HG02885 (cell line): Measurements from ENCODE around the gene HNRNPH3.
"Not testable (repeated sequence)": the region's sequence is repeated elsewhere in the genome, so short reads cannot be mapped to it uniquely, and the experiment has no call there.

Source experiments
- ATAC-seq: cut with Tn5 transposase; IDR thresholded peaks from one replicate; pipeline ENCODE4 v1.9.1; 2021; ENCODE audit warnings: mild to moderate bottlenecking; ENCODE audit not compliant: unreplicated experiment, poor library complexity

Gene HNRNPH3

DNA sequence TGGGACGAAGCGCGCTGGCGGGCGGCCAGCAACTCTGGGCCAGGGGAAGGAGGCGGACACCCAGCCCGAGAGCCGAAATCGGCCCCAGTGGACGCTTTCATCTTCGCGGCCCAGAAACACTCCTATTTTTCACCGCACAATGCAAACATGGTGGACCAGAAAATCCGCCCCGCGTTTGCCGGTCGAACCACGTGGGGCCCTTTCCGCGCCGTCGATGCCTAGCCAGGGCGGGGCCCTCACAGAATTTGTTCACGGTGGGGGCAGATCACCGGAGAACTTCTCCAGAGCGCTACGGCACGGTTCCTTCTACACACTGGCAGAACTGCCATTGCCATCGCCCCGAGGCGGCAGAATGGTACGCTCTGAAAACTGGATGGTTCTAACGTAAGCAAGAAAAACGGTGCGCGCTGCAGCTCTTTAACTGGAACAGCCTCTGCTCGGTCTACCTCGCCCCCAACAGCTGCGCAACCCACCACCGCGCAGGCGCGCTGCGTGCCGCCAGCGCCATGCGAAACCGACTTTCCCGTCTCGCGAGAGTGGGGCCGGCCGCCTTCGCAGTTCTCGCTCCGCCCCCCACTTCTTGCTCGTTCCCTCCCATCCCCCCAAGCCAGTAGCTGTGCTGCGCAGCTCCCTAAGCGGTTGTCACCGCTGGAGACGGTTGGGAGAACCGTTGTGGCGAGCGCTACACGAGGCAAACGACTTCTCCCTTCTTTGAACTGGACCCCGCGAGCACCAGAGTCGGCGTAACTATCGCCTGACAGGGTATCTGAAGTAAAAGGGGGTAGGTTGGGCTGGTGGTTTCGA, at the start of gene HNRNPH3:
Gene HNRNPH3, plus strand, starts transcription at position 610 of the 804 bp plus-strand sequence. CDS start 5,158 bp downstream, outside the sequence.
- peak; percentile 82 for ATAC-seq

DNA sequence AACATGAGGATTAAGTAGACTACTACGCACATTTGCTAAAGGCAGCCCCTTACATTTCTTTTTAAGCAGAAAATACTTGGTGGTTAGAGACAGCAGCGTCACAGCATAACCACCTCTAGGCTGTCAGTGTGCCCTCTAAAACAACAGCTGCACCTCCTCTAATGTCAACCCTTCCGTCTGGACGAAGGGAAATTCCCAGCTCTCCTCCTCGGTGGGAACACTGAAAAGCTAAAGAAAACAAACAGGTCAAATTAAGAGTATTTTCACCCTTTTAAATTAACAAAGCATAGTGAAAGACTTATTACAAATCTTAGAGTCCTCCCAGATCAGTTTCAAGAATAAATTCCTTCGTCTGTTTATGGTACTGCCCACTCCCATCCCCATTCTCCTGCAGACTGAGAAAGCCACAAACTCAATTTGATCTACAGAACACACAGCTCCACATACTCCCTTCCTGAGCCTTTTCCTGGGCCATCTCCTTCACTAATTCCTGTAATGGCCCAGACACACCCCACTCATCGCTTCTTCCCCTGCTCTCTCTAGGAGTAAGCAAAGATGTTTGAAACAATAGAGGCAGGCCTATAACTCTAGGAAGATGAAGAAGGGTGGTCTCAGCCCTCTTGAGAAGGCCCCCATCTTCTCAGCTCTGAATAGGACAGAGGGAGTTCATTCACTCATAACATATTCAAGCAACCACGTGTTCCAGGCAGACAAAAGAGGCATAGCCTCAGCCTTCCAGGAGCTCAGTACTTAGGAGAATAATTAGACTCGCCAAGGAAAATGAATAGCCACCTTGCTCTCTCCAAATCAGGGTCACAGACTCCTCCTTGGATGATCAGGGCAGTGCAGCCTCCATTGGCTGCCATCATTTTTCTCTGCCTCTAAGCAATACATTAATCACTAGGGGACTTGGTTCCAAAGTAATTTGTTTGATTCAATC, 47.5 kb upstream of the HNRNPH3 start:
- ATAC-seq: no peak

DNA sequence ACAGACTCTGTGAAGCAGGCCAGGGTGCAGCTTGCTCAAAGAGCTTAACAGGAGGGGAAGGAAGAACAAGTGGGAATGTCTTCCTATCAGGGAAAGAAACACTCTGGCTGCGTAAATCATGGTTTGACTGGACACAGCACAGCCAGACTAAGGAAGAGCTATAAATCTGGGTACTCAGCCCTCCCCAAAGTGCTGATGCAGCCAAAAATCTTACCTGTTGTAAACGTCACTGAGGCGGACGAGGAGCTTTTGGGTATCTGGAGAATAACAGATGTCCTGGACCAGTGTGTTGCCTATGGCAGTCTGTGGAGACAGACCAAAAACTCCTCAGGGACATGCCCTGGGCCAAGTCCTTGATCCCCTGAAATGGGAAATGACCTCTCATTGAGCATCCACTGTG, 43.1 kb upstream of the HNRNPH3 start:
- ATAC-seq: no peak

DNA sequence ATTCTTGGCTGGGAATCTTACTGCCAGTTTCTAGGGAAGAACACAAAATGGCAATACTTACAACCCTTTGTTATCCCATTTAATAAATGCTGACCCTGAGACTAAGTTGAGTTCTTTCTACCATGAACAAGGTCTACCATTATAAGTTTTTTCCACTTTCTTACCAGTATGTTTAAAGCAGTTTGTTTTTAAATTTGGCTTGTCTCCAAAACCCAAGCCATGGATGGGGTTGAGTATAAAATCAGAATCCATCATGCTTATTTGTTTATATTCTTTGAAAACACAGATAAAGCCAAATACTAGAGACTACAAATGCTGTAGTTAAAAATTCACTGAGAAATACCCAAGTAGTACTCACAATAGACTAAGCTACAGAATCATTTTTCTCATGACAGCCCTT, 41.1 kb upstream of the HNRNPH3 start:
- no peak for ATAC-seq

- no peak for ATAC-seq
Measured at GRCh38 chr10:68296843-68297663, 34.8 kb upstream of the HNRNPH3 start.

- no peak for ATAC-seq
Measured at GRCh38 chr10:68301301-68301700, 30.6 kb upstream of the HNRNPH3 start.

DNA sequence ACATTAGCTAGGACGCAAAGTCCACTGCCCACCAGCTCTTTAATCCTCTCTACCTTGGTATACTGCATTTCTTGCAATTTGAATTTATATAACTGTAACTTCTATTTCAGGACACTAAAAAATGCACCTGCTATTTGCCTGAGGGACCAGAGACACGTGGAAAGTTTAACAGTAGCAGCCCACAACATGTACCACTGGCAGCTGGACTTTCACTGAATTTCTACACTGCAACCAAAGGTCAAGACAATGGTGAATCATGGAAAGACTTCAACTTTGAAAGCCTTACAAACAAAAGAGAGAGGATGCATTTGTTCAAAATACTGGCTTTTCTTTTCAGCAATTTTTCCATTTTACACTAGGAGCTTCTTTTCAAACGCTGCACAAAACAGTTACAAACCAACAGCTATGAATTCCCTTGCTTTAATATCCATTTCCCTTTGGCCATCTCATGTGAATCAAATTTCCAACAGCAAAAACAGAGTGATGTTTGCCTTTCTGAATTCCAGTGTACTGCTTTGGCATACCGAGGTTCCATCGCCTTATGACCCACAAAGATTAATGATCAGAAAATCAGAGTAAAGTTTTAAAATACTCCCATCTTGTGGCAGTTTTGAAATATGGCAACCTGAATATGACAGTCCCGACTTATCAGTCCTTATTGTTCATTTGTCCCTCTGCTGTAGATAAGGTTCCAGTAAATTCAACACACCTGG, 29.9 kb upstream of the HNRNPH3 start:
- ATAC-seq: peak; percentile 74

DNA sequence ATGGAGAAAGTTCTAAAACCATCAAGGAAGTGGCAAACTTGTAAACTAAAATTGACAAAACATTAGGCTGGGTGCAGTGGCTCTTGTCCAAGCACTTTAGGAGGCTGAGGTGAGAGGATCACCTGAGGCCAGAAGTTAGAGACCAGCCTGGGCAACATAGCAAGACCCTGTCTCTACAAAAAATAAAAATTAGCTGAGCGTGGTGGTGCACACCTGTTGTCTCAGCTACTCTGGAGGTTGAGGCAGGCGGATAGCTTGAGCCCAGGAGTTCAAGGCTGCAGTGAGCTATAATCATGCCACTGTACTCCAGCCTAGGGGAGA, 29.4 kb upstream of the HNRNPH3 start:
- ATAC-seq: peak; percentile 22

- no peak for ATAC-seq
Measured at GRCh38 chr10:68302871-68303270, 29.0 kb upstream of the HNRNPH3 start.

GRCh38 chr10:68303849-68304412, 27.9 kb upstream of the HNRNPH3 start:
- ATAC-seq: no peak

- no peak for ATAC-seq
Measured at GRCh38 chr10:68305854-68306253, 26.0 kb upstream of the HNRNPH3 start.

DNA sequence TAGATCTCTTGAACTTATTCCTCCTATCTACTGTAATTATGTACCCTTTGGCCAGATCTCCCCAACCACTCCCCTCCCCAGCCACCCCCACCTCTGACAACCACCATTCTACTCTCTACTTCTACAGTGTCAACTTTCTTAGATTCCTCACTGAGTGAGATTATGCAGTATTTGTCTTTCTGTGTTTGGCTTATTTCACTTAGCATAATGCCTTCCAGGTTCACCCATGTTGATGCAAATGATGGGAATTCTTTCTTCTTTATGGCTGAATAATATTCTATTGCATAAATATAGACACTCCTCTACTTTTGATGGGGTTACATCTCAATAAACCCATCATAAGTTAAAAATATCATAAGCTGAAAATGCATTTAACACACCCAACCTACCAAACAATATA, 21.3 kb upstream of the HNRNPH3 start:
- no peak for ATAC-seq

DNA sequence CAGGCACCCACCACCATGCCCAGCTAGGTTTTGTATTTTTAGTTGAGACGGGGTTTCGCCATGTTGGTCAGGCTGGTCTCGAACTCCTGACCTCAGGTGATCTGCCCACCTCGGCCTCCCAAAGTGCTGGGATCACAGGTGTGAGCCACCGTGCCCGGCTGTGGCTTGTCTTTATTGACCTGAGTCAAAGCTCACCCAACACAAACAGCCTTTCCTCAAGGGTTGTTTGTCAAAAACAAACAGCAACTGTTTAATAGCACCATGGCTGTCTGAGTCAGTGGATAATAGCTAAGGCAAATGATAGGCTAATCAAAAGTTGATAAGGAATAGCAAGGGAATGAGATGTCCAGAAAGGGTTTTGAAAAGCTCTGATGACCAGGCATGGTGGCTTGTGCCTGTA, 16.9 kb upstream of the HNRNPH3 start:
- ATAC-seq: not testable (repeated sequence)

- no peak for ATAC-seq
Measured at GRCh38 chr10:68315582-68315981, 16.3 kb upstream of the HNRNPH3 start.

GRCh38 chr10:68318331-68319059, 13.4 kb upstream of the HNRNPH3 start:
- no peak for ATAC-seq

- ATAC-seq: not testable (repeated sequence)
Measured at GRCh38 chr10:68324396-68324795, 7.5 kb upstream of the HNRNPH3 start.

DNA sequence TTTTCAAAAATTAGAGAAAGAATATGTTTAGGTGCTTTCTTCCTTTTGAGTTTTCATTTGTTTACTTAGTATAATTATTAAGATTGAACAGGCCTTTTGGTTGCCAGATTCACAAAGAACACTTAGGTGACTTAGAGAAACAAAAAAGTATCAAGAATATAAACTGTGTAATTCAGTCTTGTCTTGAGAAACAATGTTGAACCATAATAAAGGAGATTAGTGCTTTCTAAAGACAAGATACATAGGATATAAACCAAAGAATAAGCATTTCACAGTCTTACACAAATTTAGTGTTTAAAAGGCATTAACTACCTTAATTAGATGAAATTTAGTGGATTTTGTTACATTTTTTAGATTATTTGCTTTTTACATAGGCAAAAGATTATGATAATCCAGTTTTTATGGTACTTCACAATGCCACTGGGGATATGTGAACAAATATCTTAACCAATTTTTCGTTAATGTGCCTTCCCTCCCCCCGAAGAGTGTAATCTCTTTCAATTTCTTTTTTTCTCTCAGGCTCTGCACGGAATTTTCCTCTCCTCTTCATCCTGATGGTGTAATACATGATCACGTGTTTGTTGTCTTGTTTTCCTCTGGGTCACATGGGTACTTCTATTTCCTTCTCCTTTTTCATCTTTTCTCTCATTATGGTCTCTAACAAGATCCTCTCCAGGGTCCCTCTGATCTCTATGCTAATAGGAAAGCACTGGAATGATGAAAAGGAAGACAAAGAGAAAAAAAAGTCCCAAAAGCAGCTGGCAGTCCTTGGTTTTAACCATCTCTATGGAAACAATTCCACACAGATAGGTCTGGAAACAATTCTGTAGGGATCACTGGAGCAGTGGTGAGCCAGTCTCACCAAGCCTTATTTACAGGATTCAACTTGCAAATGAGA, 3.7 kb upstream of the HNRNPH3 start:
- no peak for ATAC-seq

- no peak for ATAC-seq
Measured at GRCh38 chr10:68329506-68329861, 2.4 kb upstream of the HNRNPH3 start.
